ENCODE measurements around the gene BBS4.

The BBS4 gene

GRCh38 chr15:72766025-72766424, 80.0 kb downstream of the BBS4 start:
- DNase-seq = no peak

DNA sequence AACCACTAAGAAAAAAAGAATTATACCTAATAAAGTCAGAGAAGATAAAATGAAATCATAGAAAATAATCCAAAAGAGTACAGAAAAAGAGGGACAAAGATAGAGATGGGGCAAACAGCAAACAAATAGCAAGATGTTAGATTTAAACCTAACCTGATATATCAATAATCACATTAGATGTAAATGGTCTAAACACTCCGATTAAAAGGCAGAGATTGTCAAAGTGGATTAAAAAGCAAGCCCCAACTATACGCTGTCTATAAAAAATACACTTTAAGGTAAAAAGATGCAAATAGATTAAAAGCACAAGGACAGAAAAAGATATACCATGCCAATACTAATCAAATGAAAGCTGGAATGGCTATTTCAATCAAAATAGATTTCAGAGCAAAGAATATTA, 80.8 kb downstream of the BBS4 start:
- no peak for DNase-seq

- no peak for DNase-seq
Measured at GRCh38 chr15:72770673-72771328, 84.8 kb downstream of the BBS4 start.

DNA sequence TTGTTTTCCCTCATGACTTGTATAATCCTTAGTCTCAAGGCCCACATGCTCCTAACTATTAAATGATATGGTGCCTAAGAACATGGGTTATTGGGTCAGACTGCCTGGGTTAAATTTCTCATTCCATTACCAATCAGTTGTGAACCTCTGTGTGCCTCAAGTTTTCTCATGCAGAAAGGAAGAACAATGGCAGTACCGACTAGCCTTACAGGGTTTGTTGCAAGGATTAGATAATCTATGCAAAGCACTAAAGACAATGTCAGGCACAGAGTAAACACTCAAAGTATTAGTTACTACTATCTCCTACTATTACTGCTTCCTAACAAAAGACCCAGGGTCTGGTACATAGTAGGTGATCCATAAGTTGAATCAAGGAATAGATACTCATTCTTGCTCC, 85.3 kb downstream of the BBS4 start:
- no peak for DNase-seq

GRCh38 chr15:72774696-72775383, 88.8 kb downstream of the BBS4 start:
- DNase-seq = no peak

DNA sequence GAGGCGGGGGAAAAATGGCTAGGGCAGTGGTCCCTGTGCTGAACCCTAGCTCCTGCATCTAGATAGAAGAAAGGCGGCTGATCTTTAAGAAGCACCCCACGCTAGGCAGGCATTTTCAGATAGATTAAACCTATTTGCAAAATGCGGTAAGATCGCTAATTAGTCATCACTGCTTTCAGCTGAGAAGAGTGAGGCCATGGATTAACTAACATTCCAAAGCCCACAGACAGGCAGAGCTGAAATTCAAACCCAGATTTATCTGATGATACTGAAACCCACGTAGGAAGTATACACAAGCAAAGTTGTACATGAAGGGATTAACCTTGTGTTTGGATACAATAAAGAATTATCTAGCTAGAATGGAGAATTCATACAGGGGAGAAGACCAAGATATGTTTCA, 92.8 kb downstream of the BBS4 start:
- no peak for DNase-seq

- DNase-seq = no peak
Measured at GRCh38 chr15:72781631-72782030, 95.6 kb downstream of the BBS4 start.

DNA sequence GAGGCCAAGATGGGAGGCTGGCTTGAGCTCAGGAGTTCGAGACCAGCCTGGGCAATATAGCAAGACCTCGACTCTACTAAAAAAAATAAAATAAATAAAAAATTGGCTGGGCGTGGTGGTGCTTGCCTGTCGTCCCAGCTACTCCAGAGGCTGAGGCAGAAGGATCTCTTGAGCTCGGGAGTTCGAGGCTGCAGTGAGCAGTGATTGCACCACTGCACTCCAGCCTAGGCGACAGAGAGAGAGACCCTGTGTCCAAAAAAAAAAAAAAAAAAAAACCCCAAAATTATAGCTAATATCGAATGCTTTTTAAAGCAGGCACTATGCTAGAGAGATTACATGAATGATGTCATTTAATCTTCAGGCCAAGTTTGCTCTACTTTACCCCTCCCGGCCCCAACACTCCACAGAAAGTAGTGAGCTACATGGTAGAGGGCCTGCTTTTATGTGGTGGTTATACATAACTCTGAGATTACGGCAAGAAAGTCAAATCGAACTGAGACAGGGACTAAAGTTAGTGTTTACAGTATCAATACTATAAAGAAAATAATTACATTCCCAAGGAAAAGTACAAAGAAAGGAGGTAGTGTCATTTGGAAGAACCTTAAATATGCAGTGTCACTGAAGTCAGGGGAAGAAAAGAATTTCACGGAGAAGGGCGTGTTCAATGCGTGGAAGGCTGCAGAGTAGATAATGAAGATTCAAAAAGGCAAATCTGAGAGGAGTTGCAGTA, 96.4 kb downstream of the BBS4 start:
- no peak for DNase-seq

GRCh38 chr15:72783004-72783639, 97.1 kb downstream of the BBS4 start:
- no peak for DNase-seq

DNA sequence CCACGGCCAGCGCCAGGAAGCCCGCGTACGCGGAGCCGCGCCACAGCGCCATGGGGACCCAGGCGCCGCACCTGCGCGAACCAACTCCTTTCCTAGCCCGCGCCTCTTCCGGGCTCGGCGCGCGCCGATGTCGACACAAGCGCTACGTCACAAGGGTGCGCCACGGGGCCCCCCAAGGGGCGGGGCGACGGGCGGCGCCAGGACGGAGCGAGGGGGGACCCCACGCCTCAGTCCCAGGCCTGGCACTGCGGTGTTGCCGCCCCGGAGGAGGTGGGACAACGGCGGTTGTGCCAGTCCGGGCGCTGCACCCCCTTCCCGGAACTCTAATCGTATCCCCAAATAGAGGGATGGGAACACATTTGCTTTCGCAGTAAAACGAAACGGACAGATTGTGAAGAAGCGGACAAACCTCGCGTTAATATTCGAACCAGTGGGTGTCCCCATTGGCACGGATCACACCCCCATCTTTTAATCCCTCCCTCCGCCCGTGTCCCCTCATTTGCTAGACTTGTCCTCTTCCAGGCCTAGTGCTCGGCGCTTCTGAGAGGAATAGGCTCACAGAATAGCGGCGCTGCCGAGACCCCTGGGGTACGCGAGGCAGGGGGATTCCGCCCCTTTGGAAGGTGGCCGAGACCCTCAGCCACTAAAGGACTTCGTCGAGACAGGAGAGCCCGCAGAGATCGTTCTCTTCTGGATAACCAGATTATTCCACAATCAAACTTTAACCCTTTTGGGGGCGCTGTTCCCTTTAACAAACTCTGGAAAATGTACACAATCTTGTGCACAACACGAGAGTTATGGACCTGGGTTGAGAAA, 97.8 kb downstream of the BBS4 start, which contains the start of gene ADPGK:
Gene ADPGK (minus strand): TSS at position 119 of the 816 bp plus-strand sequence. CDS start 67 bp downstream, at position 52.
- peak; percentile 81 for DNase-seq

GRCh38 chr15:72784456-72784876, 98.5 kb downstream of the BBS4 start:
- DNase-seq = no peak

- DNase-seq = no peak
Measured at GRCh38 chr15:72785432-72785831, 99.4 kb downstream of the BBS4 start.

GRCh38 chr15:72785841-72786240, 99.8 kb downstream of the BBS4 start:
- no peak for DNase-seq

DNA sequence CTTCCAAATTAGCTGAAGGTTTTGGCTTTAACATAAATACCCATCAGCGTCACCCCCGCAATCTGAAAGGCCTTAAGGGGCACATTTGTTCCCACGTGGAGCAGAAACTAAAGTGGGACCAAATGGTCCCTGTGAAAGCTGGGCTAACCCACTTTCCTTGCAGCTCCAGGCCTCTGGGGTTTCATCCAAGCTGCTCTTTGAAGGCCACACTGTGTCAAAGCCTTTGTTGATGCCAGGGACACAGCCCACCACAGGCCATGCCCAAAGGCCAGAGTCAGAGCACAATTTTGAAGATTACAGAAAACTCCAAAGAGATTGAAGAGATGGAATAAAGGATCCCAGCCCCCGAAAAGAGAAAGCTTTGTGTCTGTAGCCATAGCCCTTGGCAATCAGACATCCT, 100.2 kb downstream of the BBS4 start:
- DNase-seq = no peak

DNA sequence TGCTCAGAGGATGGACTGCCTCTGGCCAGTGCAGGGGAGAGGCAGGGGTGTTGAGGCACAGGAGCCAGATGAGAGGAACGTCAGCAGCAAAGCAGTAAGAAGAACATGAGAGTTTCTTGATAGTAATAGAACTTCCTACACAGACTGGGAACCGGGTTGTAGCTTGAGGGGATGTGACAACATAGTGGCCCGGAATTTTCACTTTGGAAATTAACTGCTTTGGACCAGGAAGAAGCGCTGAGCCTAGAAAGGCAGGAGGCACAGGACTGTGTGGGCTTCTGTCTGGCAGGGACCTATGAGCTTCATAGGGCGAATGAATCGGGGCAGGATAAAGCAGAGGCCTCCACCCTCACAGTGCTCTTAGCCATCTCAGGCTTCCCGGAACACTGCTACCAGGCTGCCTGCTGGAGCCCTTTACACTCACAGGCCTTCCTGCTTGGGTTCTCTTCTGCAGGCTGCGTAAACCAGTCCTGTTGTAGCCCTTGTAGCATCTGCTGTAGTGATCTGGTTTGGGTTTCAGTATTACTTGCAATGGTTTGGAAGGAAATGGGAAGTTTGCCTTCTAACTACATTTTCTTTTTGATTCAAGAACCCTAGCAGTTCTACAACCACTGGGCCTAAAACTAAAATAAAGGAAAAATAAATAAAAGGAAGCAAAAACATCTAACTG, 100.8 kb downstream of the BBS4 start:
- DNase-seq = no peak

- no peak for DNase-seq
Measured at GRCh38 chr15:72787526-72787925, 101.5 kb downstream of the BBS4 start.

All from NCI-H1694 treated with DMSO at 0.1 percent for 48 hours (cell line).